ENCODE data around the gene UBE2L5.

The UBE2L5 gene

GRCh38 chr13:30406779-30407416 is 15.4 kb upstream of the UBE2L5 start:
- DNase-seq (ENCODE audit: low spot score), result no peak

GRCh38 chr13:30408319-30409101 is 13.8 kb upstream of the UBE2L5 start:
- peak; percentile 95 for DNase-seq (ENCODE audit: low spot score)

- no peak for DNase-seq (ENCODE audit: low spot score)
Observed at GRCh38 chr13:30409886-30410704, 12.2 kb upstream of the UBE2L5 start.

GRCh38 chr13:30410705-30411125 is 11.6 kb upstream of the UBE2L5 start:
- DNase-seq (ENCODE audit: low spot score), result no peak

- DNase-seq (ENCODE audit: low spot score), result no peak
Observed at GRCh38 chr13:30412346-30412745, 9.9 kb upstream of the UBE2L5 start.

- DNase-seq (ENCODE audit: low spot score), result no peak
Observed at GRCh38 chr13:30413842-30414241, 8.5 kb upstream of the UBE2L5 start.

GRCh38 chr13:30415430-30416030 is 6.8 kb upstream of the UBE2L5 start:
- no peak for DNase-seq (ENCODE audit: low spot score)

GRCh38 chr13:30416471-30416870 is 5.8 kb upstream of the UBE2L5 start:
- DNase-seq (ENCODE audit: low spot score), result no peak

GRCh38 chr13:30418075-30418716 is 4.1 kb upstream of the UBE2L5 start:
- no peak for DNase-seq (ENCODE audit: low spot score)

- no peak for DNase-seq (ENCODE audit: low spot score)
Observed at GRCh38 chr13:30418717-30419459, 3.4 kb upstream of the UBE2L5 start.

- DNase-seq (ENCODE audit: low spot score), result peak; percentile 50
Observed at GRCh38 chr13:30421093-30422053, 920 bp upstream of the UBE2L5 start.

- no peak for DNase-seq (ENCODE audit: low spot score)
Observed at GRCh38 chr13:30423891-30424290, 1.6 kb downstream of the UBE2L5 start.

- DNase-seq (ENCODE audit: low spot score), result no peak
Observed at GRCh38 chr13:30429235-30429634, 6.9 kb downstream of the UBE2L5 start.

- DNase-seq (ENCODE audit: low spot score), result no peak
Observed at GRCh38 chr13:30429721-30430694, 7.7 kb downstream of the UBE2L5 start.

- DNase-seq (ENCODE audit: low spot score), result no peak
Observed at GRCh38 chr13:30431269-30431940, 9.1 kb downstream of the UBE2L5 start.

- DNase-seq (ENCODE audit: low spot score), result no peak
Observed at GRCh38 chr13:30435911-30436451, 13.7 kb downstream of the UBE2L5 start.

GRCh38 chr13:30437177-30437576 is 14.9 kb downstream of the UBE2L5 start:
- DNase-seq (ENCODE audit: low spot score), result no peak

- DNase-seq (ENCODE audit: low spot score), result no peak
Observed at GRCh38 chr13:30438286-30438685, 16.0 kb downstream of the UBE2L5 start.

Data from germinal center (tissue), 1 donor.